ENCODE data around the gene F5.
A peak's percentile ranks its signal among the peaks of the same experiment; 100 is the strongest.
"Not testable (repeated sequence)": the region's sequence is repeated elsewhere in the genome, so short reads cannot be mapped to it uniquely, and the experiment has no call there.

The F5 gene

DNA sequence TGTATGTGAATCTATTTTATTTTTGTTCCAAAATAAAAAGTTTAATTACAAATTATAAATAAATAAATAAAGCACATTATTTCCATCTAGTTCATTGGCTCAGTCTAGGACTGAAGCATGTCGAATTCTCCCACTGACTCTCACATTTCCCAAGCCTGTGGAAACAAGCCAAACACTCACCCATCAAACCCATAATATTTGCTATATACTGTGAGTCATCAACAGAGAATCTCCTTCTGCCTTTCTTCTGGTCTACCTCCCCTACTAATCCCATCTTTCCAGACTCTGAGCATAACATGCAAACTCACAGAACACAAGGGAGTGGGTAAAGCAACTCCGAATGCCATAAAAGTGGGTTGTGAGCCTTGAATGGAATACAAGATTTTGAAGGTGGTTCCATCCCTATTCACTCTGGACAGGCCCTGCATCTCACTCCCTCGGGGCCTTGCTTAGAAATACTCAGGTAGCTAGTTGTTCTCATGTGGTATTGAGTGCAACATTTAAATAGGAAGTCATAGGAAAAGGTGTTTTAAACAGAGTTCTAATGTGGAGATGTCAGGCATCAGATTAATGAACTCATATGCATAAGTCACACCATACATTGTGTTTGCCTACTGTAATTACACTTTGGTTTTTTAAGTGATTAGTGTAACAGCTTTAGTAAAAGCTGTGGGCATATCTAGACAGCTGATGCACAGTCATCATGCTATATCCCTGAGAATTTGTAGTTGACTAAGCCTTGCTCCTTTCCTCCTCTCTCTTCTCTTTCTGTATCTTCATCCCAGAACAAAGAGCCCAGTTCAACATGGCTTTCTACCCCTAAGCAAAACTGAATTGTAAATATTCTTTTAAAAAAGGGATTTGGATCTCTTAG, 47.0 kb downstream of the F5 start:
- DNase-seq, result no peak

DNA sequence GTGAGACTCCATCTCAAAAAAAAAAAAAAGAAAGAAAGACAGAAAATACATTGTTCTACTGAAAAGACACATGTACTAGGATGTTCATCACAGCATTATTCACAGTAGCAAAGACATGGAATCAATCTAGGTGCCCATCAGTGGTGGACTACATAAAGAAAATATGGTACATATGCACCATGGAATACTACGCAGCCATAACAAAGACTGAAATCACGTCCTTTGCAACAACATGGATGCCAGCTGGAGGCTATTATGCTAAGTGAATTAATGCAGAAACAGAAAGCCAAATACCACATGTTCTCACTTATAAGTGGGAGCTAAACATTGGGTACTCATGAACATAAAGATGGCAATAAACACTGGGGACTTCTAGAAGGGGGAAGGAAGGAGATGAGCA, 51.6 kb downstream of the F5 start:
- no peak for DNase-seq

DNA sequence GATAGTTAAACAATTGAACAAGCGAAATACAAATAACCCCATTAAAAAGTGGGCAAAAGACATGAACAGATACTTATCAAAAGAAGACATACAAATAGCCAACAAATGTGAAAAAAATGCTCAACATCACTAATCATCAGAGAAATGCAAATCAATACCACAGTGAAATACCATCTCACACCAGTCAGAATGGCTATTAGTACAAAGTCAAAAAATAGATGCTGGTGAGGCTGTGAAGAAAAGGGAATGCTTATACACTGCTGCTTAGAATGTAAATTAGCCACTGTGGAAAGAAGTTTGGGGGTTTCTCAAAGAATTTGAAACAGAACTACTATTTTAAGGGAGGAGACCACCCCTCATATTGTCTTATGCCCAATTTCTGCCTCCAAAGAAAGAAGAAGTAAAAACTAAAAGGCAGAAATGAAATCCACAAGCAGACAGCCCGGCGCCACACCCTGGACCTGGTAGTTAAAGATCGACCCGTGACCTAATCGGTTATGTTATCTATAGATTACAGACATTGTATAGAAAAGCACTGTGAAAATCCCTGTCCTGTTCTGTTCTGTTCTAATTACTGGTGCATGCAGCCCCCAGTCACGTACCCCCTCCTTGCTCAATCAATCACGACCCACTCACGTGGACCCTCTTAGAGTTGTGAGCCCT, 52.6 kb downstream of the F5 start:
- not testable (repeated sequence) for DNase-seq

DNA sequence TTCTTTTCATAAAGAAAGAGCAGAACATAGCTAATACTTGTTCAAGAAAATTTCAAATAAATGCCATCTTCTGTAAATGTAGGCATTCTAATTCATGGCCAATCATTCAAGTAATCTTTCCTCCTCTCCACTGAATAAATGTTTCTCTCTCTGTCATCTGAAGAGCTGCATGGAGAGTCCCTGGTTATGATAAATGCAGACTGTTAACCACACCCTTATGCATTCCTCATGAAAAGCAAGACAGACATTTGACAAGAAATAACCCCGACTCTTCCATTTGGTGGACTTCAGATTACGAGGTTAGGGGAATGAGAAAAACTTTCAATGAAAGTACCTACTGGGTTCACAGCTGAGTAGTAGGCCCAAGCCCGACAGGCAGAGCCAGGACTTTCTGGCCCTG, 55.8 kb downstream of the F5 start:
- no peak for DNase-seq

DNA sequence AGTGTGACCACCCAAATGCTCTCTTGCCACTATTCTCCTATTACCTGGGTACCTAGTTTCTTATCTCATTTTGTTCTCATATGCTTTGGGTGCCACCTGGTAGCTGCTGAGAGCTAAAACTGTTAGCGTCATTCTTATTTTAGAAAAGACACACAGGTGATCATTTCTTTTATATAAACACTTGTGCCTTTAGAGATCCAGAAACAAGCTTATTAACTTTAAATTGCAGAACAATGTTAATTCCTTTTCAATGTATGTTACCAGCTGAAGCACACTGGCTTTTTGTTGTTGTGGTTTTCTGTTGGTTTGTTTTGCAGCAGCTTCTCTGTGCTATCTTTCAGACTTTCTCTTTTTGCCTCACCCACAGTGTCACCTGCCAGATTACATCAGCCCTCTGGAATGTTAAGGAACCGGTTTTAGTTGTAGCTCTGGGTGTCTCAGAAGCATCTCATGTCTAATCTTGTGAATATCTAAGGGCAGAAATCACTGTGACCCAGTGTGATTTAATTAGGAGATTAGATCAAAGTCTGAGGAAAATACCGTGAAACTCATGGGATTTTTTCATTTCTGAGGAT, 57.1 kb downstream of the F5 start:
- peak in 1 of 2 experiments; percentile 42 for DNase-seq

- no peak for DNase-seq
Observed at GRCh38 chr1:169528215-169529067, 57.8 kb downstream of the F5 start.

GRCh38 chr1:169527451-169528214, 58.6 kb downstream of the F5 start:
- no peak for DNase-seq

DNA sequence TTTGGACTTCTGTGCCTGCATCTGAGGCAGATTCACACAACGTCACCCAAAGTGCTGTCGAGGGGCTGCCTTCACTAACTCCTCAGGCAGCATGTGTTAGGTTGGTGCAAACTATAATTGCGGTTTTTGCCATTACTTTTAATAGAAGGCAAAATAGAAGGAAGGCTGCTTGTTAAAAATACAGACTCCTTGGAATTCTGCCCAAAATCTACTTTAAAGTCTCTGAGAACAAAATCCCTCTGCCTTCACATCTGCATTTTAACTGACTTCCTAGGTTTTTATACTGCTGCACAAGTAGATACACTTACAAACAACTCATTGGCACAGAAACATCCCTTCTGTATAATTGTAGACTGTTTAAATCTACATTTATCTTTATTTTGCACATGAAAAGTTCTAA, 59.3 kb downstream of the F5 start:
- DNase-seq, result no peak

DNA sequence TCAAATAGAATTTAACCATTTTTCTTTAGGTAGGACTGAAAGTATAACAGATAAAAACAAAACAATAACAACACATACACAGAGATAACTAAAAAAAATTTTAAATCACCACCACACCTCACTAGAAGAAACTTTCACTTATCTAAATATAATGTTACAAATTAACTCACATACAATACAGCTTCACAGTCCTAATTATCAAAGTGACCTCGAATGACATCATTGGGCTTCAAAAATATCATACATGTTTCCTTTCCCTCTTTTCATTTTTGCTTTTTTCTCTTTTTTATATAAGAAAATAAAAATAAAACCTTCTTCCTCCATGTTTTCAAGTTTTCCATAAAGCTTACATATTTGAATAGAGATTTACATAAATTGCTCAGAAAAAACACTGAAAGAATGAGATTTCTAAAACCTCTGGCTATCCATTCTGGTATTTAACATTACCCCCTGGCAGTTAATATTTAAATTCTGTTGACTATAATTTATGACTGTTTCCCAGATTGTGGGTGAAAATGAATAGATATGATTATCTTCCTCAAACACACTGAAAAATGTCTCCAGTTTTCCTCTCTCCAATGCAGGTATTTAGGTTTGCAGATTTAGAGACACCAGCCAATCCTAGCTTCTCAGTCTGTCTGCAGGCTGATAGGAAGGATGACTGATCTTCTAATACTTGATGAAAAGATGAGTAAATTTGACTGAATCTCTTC, 60.0 kb downstream of the F5 start:
- no peak for DNase-seq

DNA sequence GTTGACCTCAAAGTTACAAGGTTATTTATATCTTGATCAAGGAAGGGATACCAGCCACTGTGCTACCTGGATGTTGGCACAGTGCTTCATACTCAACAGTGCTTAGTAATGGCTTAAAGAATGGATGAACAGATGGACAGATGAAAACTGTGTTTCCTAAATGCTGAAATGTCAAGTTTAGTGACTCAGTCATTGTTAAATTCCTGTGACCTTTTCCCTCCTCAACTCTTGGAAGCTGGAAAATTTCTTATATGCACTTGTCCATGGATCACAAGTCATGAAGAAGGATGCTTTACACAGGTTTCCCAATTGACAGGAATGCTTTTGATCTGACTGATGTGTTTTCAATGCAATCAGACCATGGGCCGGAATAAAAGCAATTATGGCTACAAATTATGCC, 60.9 kb downstream of the F5 start:
- no peak for DNase-seq

GRCh38 chr1:169523904-169524303, 62.4 kb downstream of the F5 start:
- DNase-seq, result no peak

GRCh38 chr1:169521226-169521625, 65.1 kb downstream of the F5 start:
- DNase-seq, result no peak

DNA sequence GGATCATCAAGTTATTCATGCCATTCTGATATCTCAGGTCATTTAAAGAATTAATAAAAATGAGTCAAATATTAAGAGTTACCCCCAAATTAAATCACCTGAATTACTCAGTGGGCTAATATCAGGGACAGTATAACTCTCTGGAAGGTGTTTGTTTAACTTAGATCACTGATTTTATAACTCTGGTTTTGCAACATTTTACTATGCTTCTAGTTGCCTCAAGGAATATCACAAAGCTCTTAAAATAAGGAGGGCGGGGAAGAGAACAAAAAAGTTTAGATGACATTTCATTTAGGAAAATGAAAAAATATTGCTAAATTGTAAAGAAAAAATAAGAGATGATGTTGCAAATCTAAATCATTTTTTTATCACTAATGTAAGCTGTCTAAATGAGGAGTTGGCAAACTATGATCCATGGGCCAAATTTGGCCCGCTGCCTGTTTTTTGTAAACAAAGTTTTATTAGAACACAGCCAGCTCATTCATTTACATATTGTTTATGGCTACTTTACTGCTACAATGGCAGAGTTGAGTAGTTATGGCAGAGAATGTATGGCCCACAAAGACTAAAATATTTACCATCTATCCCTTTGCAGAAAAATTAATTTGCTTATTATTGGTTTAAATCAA, 68.6 kb downstream of the F5 start:
- no peak for DNase-seq

- DNase-seq, result no peak
Observed at GRCh38 chr1:169515641-169516040, 70.6 kb downstream of the F5 start.

GRCh38 chr1:169514566-169515270, 71.6 kb downstream of the F5 start:
- DNase-seq, result peak in 1 of 2 experiments; percentile 43

GRCh38 chr1:169513208-169513607, 73.1 kb downstream of the F5 start:
- DNase-seq, result no peak

GRCh38 chr1:169511316-169512005, 74.8 kb downstream of the F5 start:
- DNase-seq, result no peak

- DNase-seq, result no peak
Observed at GRCh38 chr1:169510060-169510459, 76.2 kb downstream of the F5 start.

DNA sequence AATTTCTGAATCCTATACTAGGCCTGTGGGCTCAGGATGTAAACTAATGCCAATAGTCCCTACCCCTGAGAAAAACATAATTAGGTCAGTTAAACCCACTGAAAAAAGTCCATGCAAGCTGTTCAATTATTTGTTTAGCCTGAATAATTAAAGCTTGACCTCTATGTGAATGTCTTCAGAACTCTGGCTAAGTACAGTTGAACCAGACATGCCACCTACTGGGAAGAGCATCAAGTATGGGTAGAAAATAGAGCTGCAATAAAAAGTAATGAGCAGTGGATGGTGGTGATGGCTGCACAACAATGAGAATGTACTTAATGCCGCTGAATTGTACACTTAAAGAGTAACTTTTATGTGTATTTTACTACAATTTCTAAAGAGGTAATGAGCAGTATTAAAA, 76.9 kb downstream of the F5 start:
- DNase-seq, result peak; percentile 21 to 85

All from NCI-H2081 (cell line).